ENCODE data around the gene LIX1L.

- no peak for TF ChIP-seq CTCF (conservative IDR thresholded peaks at IDR 0.05 in 1 of 2, IDR thresholded peaks at IDR 0.05 in 1 of 2; ENCODE audit: low read depth in 1 of 2, low read length in 2 of 2)
- TF ChIP-seq EZH2 (IDR thresholded peaks at IDR 0.05; ENCODE audit: low read length, missing control alignments), result no peak
Observed at GRCh38 chr1:145979746-145980456, 22.1 kb upstream of the LIX1L start.
